Parathyroid adenoma (tissue), 2 donors: ENCODE data around the gene ALG12.

Experiments used
- H2AFZ ChIP-seq: fragments of 300-600 bp; sonication (generic); one replicate; pipeline ENCODE4 v1.7.0; 2017; ENCODE audit warnings: antibody characterized with exemption, mild to moderate bottlenecking
- H3K27ac ChIP-seq: fragments of 300-600 bp; sonication (generic); one replicate; pipeline ENCODE4 v1.7.0; 2017
- H3K27me3 ChIP-seq: fragments of 300-600 bp; sonication (generic); one replicate; pipeline ENCODE4 v1.7.0; 2017; ENCODE audit warnings: low read length; ENCODE audit not compliant: control insufficient read depth, insufficient read depth
- H3K36me3 ChIP-seq: fragments of 300-600 bp; sonication (generic); one replicate; pipeline ENCODE4 v1.7.0; 2017; ENCODE audit warnings: low read length; ENCODE audit not compliant: control insufficient read depth, insufficient read depth
- H3K4me1 ChIP-seq: fragments of 300-600 bp; sonication (generic); one replicate; pipeline ENCODE4 v1.7.0; 2017; ENCODE audit warnings: control low read depth
- H3K4me2 ChIP-seq: fragments of 300-600 bp; sonication (generic); one replicate; pipeline ENCODE4 v1.7.0; 2017; ENCODE audit warnings: low read length
- H3K4me3 ChIP-seq: fragments of 300-600 bp; sonication (generic); one replicate; pipeline ENCODE4 v1.7.0; 2017; ENCODE audit warnings: low read depth, low read length
- H3K79me2 ChIP-seq: fragments of 300-600 bp; sonication (generic); one replicate; pipeline ENCODE4 v1.7.0; 2017; ENCODE audit warnings: control low read depth
- H3K9ac ChIP-seq: fragments of 300-600 bp; sonication (generic); one replicate; pipeline ENCODE4 v1.7.0; 2017; ENCODE audit warnings: mild to moderate bottlenecking
- H3K9me3 ChIP-seq: fragments of 300-600 bp; sonication (generic); one replicate; pipeline ENCODE4 v1.7.0; 2017; ENCODE audit warnings: low read length; ENCODE audit not compliant: control insufficient read depth
- CTCF ChIP-seq: fragments of 300-600 bp; sonication (generic); IDR thresholded peaks from one replicate; pipeline ENCODE4 v1.7.0; 2017; ENCODE audit warnings: antibody characterized with exemption, mild to moderate bottlenecking
- donor health status: primary hyperparathyroidism.

The ALG12 gene

GRCh38 chr22:49916831-49917230 is 1.4 kb downstream of the ALG12 start:
- Histone ChIP-seq H3K9me3 (no peaks in the 10 kb centered on the region), H3K4me1 (no peaks in the 10 kb centered on the region), H2AFZ (no peak overlapping the region), H3K27me3 (no peaks in the 10 kb centered on the region), H3K79me2 (no peaks in the 10 kb centered on the region), H3K4me3 (no peak overlapping the region), H3K4me2 (no peak overlapping the region), H3K9ac (no peak overlapping the region), H3K36me3 (no peaks in the 10 kb centered on the region), H3K27ac (no peak overlapping the region)
- no peak for TF ChIP-seq CTCF

GRCh38 chr22:49915610-49916009 is 2.6 kb downstream of the ALG12 start:
- Histone ChIP-seq H3K9ac (no peak overlapping the region), H3K4me2 (no peak overlapping the region), H3K4me1 (no peaks in the 10 kb centered on the region), H2AFZ (no peak overlapping the region), H3K9me3 (no peaks in the 10 kb centered on the region), H3K79me2 (no peaks in the 10 kb centered on the region), H3K27me3 (no peaks in the 10 kb centered on the region), H3K4me3 (no peak overlapping the region), H3K36me3 (no peaks in the 10 kb centered on the region), H3K27ac (no peak overlapping the region)
- TF ChIP-seq CTCF: no peak

- H2AFZ ChIP-seq: no peak overlapping the region
- no peaks in the 10 kb centered on the region for H3K9me3 ChIP-seq
- no peaks in the 10 kb centered on the region for H3K27me3 ChIP-seq
- no peaks in the 10 kb centered on the region for H3K79me2 ChIP-seq
- no peak for TF ChIP-seq CTCF
- H3K27ac ChIP-seq: no peak overlapping the region
- no peaks in the 10 kb centered on the region for H3K36me3 ChIP-seq
- no peak overlapping the region for H3K4me3 ChIP-seq
- no peak overlapping the region for H3K4me2 ChIP-seq
- H3K4me1 ChIP-seq: no peaks in the 10 kb centered on the region
- no peak overlapping the region for H3K9ac ChIP-seq
Observed at GRCh38 chr22:49914256-49914655, 4.0 kb downstream of the ALG12 start.

GRCh38 chr22:49913446-49913845 is 4.8 kb downstream of the ALG12 start:
- no peak for TF ChIP-seq CTCF

GRCh38 chr22:49913026-49913425 is 5.2 kb downstream of the ALG12 start:
- Histone ChIP-seq H3K27ac (no peak overlapping the region), H3K27me3 (no peaks in the 10 kb centered on the region), H3K36me3 (no peaks in the 10 kb centered on the region), H3K4me2 (no peak overlapping the region), H2AFZ (no peak overlapping the region), H3K9ac (no peak overlapping the region), H3K9me3 (no peaks in the 10 kb centered on the region), H3K79me2 (no peaks in the 10 kb centered on the region), H3K4me3 (no peak overlapping the region), H3K4me1 (no peaks in the 10 kb centered on the region)
- TF ChIP-seq CTCF: no peak

More at GRCh38 chr22:49913446-49913845, 4.8 kb downstream of the ALG12 start:
- Histone ChIP-seq H3K27ac (no peak overlapping the region), H3K36me3 (no peaks in the 10 kb centered on the region), H3K4me1 (no peaks in the 10 kb centered on the region), H2AFZ (no peak overlapping the region), H3K9me3 (no peaks in the 10 kb centered on the region), H3K4me2 (no peak overlapping the region), H3K27me3 (no peaks in the 10 kb centered on the region), H3K9ac (no peak overlapping the region), H3K79me2 (no peaks in the 10 kb centered on the region), H3K4me3 (no peak overlapping the region)
